GM19468 (cell line): ENCODE measurements around the gene RGS19.
"Not testable (repeated sequence)": the region's sequence is repeated elsewhere in the genome, so short reads cannot be mapped to it uniquely, and the experiment has no call there.

Experiments used
- ATAC-seq: cut with Tn5 transposase; IDR thresholded peaks from one replicate; pipeline ENCODE4 v1.9.1; 2021; ENCODE audit warnings: mild to moderate bottlenecking, moderate library complexity, moderate number of reproducible peaks; ENCODE audit not compliant: unreplicated experiment; ENCODE audit errors: extremely low read depth

Gene RGS19, protein sequence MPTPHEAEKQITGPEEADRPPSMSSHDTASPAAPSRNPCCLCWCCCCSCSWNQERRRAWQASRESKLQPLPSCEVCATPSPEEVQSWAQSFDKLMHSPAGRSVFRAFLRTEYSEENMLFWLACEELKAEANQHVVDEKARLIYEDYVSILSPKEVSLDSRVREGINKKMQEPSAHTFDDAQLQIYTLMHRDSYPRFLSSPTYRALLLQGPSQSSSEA

GRCh38 chr20:64079273-64080012 is at the start of gene RGS19:
RGS19 (minus strand) TSS chr20:64079518; CDS start chr20:64076886, 2,632 bp downstream.
- no peak for ATAC-seq

GRCh38 chr20:64123517-64123916 is 44.2 kb upstream of the RGS19 start:
- not testable (repeated sequence) for ATAC-seq

DNA sequence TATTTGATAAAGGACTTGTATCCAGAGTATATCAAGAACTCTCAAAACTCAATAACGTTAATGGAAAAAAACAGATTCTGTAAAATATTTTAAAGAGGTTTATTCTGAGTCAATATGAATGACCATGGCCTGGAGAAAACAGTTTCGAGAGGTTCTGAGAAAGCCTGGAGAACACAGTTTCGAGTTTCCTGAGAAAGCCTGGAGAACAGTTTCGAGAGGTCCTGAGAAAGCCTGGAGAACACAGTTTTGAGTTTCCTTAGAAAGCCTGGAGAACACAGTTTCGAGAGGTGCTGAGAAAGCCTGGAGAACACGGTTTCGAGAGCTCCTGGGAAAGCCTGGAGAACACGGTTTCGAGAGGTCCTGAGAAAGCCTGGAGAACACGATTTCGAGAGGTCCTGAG is 43.6 kb upstream of the RGS19 start:
- not testable (repeated sequence) for ATAC-seq

- ATAC-seq, result no peak
Observed at GRCh38 chr20:64121586-64121985, 42.3 kb upstream of the RGS19 start.

DNA sequence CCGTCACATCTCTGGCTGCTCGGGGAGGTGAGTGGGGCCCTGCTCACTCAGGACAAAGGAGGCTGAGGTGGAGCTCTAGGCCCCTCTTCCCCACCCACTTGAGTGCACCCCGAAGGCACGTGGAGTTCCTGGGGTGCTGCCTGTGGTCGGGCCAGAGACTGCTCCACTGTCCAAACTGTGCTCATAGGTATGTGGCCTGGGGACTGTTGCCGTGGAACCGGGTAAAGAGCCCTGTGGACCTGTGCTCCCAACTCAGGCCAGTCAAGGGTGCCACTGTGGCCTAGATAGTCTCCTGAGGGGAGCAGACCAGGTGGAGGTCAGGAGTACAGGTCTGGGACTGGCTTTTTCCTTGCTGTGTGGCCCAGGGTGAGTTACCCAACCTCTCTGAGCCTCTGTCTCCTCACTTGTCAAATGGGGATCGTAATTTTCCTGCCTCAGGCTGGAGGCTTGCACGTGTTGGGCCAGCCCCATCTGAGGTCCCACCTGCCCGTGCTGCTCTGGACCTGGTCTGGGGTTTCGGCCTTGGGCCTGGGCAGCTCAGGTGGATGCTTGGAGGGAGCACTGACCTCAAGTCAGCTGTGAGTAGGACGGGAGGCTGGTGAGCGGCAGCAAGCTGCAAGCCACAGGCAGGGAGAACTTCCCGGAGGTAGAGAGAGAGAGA is 40.5 kb upstream of the RGS19 start:
- ATAC-seq, result no peak

GRCh38 chr20:64119301-64119680 is 40.0 kb upstream of the RGS19 start:
- no peak for ATAC-seq

DNA sequence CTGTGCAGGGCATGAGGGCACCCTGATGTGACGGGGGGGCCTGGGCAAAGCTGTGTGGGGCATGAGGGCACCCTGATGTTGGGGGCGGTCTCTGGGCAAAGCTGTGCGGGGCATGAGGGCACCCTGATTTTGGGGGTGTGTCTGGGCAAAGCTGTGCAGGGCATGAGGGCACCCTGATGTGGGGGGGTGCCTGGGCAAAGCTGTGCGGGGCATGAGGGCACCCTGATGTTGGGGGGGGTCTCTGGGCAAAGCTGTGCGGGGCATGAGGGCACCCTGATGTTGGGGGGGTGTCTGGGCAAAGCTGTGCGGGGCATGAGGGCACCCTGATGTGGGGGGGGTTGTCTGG is 38.1 kb upstream of the RGS19 start:
- not testable (repeated sequence) for ATAC-seq

GRCh38 chr20:64116541-64117431 is 37.5 kb upstream of the RGS19 start:
- ATAC-seq, result no peak

GRCh38 chr20:64116016-64116415 is 36.7 kb upstream of the RGS19 start:
- no peak for ATAC-seq

DNA sequence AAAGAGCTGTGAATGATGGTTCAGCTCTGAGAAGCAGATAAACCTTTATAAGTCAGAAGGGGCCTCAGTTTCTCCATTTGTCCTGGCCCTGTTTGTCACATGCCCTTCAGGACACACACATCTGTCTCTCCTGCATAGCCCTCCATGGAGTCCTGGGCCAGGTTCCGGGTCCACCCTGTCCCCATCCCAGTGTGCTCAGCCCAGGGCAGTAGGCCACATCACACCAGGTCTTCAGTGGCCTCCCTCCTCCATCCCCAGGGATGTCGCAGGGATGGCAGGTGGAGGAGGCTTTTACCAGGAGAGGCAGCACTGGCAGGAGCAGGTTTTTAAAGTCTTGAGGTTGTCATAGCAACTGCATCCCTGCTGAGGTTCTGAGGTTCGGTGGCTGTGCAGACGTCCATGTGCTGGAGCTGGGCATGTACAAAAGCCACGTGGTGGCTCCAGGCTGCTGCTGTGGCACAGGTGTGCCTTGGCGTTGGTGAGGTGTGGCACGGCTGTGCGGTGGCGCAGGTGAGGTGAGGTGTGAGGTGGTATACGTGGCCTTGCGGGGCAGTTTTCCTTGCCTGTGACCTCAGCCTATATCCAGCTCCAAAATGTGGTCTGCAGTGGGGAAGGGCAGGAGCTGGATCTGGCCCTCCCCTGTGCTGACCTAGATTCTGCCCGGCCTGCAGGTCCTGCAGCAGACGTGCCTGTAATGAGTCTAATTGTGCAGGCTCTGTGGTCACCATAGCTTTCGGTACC is 36.0 kb upstream of the RGS19 start:
- ATAC-seq, result no peak

DNA sequence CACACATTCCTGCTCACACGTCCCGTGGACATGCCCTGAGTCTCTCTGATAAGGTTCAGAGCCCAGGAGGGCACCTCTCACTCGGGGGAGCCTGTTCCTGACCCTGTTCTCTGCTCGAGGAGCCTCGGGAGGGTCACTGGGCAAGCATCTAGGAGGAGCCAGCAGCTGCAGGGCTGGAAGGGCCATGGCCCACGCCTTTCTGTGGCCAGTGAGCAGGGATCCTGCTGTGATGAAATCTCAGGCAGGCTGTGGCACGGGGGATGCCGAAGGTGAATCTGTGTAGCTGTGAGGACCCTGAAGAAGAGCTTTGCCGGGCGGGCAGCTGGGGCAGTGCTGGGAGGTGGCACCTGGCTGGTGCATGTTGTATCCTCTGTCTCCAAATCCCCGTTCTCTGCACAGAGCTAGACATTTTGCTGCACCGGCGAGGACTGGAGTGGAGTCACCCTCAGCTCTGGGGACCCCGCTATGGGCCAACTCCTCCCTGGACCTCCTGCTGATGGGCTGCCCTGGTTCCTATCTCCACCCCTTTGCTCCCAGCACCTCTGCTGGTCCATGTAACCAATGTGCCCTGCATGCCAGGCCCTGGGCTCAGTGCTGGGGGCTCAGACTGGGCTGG is 35.1 kb upstream of the RGS19 start:
- no peak for ATAC-seq

DNA sequence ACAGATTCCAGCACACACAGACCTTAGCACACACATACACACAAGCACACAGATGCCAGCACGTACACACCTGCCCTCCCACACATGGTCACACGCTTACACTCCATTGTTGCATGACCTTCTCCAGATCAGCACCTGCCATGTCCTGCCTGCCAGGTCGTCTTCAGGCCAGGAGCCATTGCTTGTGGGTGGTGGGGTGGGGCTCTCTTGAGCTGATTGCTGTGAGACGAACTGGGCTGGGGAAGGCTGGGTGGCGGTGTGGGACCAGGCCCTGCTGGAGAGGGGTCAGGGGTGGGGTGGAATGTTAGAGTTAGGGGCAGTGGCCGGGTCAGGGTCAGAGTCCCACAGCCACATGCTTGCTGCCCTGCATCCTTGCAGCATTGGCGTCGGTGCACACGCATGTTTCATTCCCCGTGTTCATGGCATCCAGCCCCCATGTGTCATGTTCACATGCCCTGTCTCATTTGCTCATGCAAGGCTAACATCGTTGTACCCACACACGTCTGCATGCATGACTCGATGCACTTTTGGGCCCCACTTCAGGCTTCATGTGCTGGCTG is 34.6 kb upstream of the RGS19 start:
- no peak for ATAC-seq

DNA sequence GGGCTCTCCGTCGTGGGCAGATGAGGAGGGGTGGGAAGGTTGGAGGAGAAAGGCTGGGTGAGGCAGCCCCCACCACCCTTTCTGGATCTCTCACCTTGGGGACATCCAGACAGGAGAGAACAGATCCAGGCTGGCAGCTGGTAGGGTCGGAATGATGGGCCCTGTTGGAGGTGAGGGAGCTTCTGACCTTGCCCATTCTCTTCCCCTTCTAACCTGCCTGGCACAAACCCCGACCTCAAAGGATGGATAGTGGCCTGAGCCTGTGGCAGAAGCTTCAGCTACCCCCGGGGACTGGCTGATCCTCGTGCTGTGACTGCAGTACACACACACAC is 34.1 kb upstream of the RGS19 start:
- no peak for ATAC-seq

GRCh38 chr20:64112691-64113443 is 33.5 kb upstream of the RGS19 start:
- ATAC-seq, result no peak

DNA sequence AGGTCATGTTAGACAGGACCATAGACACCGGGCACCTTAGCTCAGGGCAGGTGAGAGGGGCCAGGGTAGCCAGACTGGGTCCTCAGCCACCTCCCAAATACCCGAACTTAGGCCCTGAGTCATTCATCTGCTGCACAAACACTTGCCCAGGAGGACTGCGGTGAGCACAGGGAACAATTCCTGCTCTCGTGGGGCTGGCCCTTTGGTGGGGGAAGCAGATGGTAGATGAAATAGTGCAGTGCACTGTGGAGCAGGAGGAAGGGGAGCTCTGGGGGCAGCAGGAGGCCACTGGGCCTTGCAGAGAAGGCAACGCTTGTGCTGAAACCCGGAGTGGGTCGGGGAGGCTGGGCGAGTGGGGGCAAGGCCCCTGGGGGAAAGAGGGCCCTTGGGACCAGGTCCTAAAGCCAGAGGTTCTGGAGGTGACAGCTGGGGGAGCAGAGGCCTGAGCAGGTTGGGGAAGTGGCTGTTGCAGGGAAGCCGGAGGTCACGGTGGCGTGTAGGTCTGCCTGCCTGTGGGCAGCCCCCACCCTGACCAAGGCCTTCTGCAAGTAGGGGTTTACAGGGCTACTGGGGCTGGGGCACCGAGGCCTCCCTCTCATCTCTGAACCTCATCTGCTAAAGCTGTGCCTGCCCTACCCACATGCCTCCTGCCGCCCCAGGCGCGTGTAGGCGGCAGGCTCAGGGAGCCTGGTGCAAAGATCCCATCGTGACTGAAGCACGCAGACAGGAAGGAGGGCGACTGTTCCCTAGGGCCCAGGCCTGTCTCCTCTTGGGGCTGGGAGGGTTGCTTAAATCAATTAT is 32.7 kb upstream of the RGS19 start:
- no peak for ATAC-seq

- no peak for ATAC-seq
Observed at GRCh38 chr20:64110411-64111068, 31.2 kb upstream of the RGS19 start.

DNA sequence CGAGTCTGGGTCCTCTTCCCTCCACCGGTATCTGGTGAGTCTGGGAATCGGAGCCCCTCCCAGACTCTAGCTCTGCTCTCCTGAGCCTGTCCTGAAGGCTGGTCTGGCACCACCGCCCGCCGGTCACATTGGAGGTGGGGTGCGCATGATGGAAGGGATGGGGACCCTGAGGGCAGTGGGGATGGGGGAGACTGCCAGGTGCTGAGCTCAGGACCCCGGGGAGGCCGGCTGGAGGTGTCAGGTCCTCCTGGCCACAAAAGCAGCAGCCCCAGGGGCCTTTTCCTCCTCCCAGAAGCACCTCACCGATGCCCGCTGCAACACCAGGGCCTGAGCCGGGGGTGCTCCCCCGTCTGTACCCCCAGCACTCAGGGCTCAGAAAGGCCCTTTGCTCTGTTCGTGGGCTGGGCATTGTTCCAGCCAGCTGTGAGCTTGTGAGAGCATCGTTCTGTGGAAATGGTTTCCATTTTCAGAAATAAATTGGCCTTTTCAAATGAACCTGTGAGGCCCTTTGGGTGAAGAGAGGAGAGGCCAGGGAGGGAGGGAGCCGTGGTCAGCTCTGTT is 30.6 kb upstream of the RGS19 start:
- no peak for ATAC-seq
